ENCODE results near the gene CAMK2D. TPM values are rescaled to one million over a fixed set of nuclear protein-coding genes. Genes with fewer than 3 reads are reported as not detected.
A peak's percentile ranks its signal among the peaks of the same experiment; 100 is the strongest.

The CAMK2D gene
- total RNA-seq, 2 donors from 2014 or later: 43.0 to 59.6 TPM

GRCh38 chr4:113759696-113760093 is 1.8 kb downstream of the CAMK2D start:
- H3K4me1 Mint-ChIP-seq (ENCODE audit: low read depth in 2 of 2): peaks cover 43 to 58% of the 10 kb centered on the region in 2 donors
- H3K27ac Mint-ChIP-seq: peak overlapping the region; percentile 95 to 97
- H3K36me3 Mint-ChIP-seq: peaks cover 22% of the 10 kb centered on the region
- ATAC-seq (no peak), DNase-seq (ENCODE audit: low spot score) (no peak)
- H3K4me3 Mint-ChIP-seq: peak overlapping the region; percentile 100
- no peaks in the 10 kb centered on the region for H3K27me3 Mint-ChIP-seq
- H3K9me3 Mint-ChIP-seq: no peaks in the 10 kb centered on the region

- ATAC-seq (no peak), DNase-seq (ENCODE audit: low spot score) (no peak)
- Mint-ChIP-seq H3K36me3 (peaks cover 22% of the 10 kb centered on the region), H3K4me3 (peak overlapping the region; percentile 100), H3K9me3 (no peaks in the 10 kb centered on the region), H3K27me3 (no peaks in the 10 kb centered on the region), H3K27ac (peak overlapping the region; percentile 5 to 46), H3K4me1 (ENCODE audit: low read depth in 2 of 2) (peaks cover 43 to 57% of the 10 kb centered on the region in 2 donors)
Observed at GRCh38 chr4:113758372-113758771, 3.2 kb downstream of the CAMK2D start.

GRCh38 chr4:113757486-113757885 is 4.1 kb downstream of the CAMK2D start:
- Mint-ChIP-seq H3K9me3 (no peaks in the 10 kb centered on the region), H3K4me3 (peak overlapping the region; percentile 100), H3K27me3 (no peaks in the 10 kb centered on the region), H3K36me3 (peaks cover 22% of the 10 kb centered on the region), H3K4me1 (ENCODE audit: low read depth in 2 of 2) (peaks cover 38 to 48% of the 10 kb centered on the region in 2 donors), H3K27ac (peak overlapping the region; percentile 5 to 46)
- ATAC-seq (no peak), DNase-seq (ENCODE audit: low spot score) (no peak)

- no peaks in the 10 kb centered on the region for H3K27me3 Mint-ChIP-seq
- peaks cover 33 to 47% of the 10 kb centered on the region in 2 donors for H3K4me1 Mint-ChIP-seq (ENCODE audit: low read depth in 2 of 2)
- H3K27ac Mint-ChIP-seq: peak overlapping the region; percentile 70 to 74
- H3K9me3 Mint-ChIP-seq: no peaks in the 10 kb centered on the region
- no peak for DNase-seq (ENCODE audit: low spot score)
- peaks cover 23% of the 10 kb centered on the region for H3K36me3 Mint-ChIP-seq
- peak overlapping the region; percentile 72 for H3K4me3 Mint-ChIP-seq
- ATAC-seq: peak; percentile 89
Observed at GRCh38 chr4:113756005-113756410, 5.5 kb downstream of the CAMK2D start.

GRCh38 chr4:113750734-113751133 is 10.8 kb downstream of the CAMK2D start:
- no peak overlapping the region for H3K4me3 Mint-ChIP-seq
- peaks cover 18 to 22% of the 10 kb centered on the region in 2 donors for H3K4me1 Mint-ChIP-seq (ENCODE audit: low read depth in 2 of 2)
- no peaks in the 10 kb centered on the region for H3K27me3 Mint-ChIP-seq
- ATAC-seq (no peak), DNase-seq (ENCODE audit: low spot score) (no peak)
- H3K36me3 Mint-ChIP-seq: peaks cover 16% of the 10 kb centered on the region
- H3K9me3 Mint-ChIP-seq: no peaks in the 10 kb centered on the region
- H3K27ac Mint-ChIP-seq: no peak overlapping the region

- H3K4me1 Mint-ChIP-seq (ENCODE audit: low read depth in 2 of 2): peaks cover 15 to 18% of the 10 kb centered on the region in 2 donors
- H3K9me3 Mint-ChIP-seq: no peaks in the 10 kb centered on the region
- peaks cover 16% of the 10 kb centered on the region for H3K36me3 Mint-ChIP-seq
- no peak for DNase-seq (ENCODE audit: low spot score)
- H3K4me3 Mint-ChIP-seq: no peak overlapping the region
- no peak overlapping the region for H3K27ac Mint-ChIP-seq
- ATAC-seq: no peak
- H3K27me3 Mint-ChIP-seq: no peaks in the 10 kb centered on the region
Observed at GRCh38 chr4:113750296-113750695, 11.2 kb downstream of the CAMK2D start.

GRCh38 chr4:113749178-113749577 is 12.4 kb downstream of the CAMK2D start:
- no peaks in the 10 kb centered on the region for H3K27me3 Mint-ChIP-seq
- no peak for DNase-seq (ENCODE audit: low spot score)

GRCh38 chr4:113747949-113748348 is 13.6 kb downstream of the CAMK2D start:
- ATAC-seq (no peak), DNase-seq (ENCODE audit: low spot score) (no peak)
- H3K27me3 Mint-ChIP-seq: no peaks in the 10 kb centered on the region
- H3K9me3 Mint-ChIP-seq: no peaks in the 10 kb centered on the region
- H3K27ac Mint-ChIP-seq: no peak overlapping the region
- peaks cover 14 to 17% of the 10 kb centered on the region in 2 donors for H3K4me1 Mint-ChIP-seq (ENCODE audit: low read depth in 2 of 2)
- H3K4me3 Mint-ChIP-seq: no peak overlapping the region
- H3K36me3 Mint-ChIP-seq: peaks cover 16% of the 10 kb centered on the region

More at GRCh38 chr4:113749178-113749577, 12.4 kb downstream of the CAMK2D start:
- Mint-ChIP-seq H3K4me1 (ENCODE audit: low read depth in 2 of 2) (peaks cover 14 to 17% of the 10 kb centered on the region in 2 donors), H3K9me3 (no peaks in the 10 kb centered on the region), H3K36me3 (peaks cover 16% of the 10 kb centered on the region), H3K27ac (no peak overlapping the region), H3K4me3 (no peak overlapping the region)
- ATAC-seq: no peak

- H3K9me3 Mint-ChIP-seq: peaks cover 3% of the 10 kb centered on the region
- peaks cover 13 to 23% of the 10 kb centered on the region in 2 donors for H3K4me1 Mint-ChIP-seq (ENCODE audit: low read depth in 2 of 2)
- H3K27me3 Mint-ChIP-seq: no peaks in the 10 kb centered on the region
- peaks cover 18% of the 10 kb centered on the region for H3K36me3 Mint-ChIP-seq
- H3K27ac Mint-ChIP-seq: no peak overlapping the region
- no peak overlapping the region for H3K4me3 Mint-ChIP-seq
- ATAC-seq (no peak), DNase-seq (ENCODE audit: low spot score) (no peak)
Observed at GRCh38 chr4:113745711-113746110, 15.8 kb downstream of the CAMK2D start.

- peaks cover 13% of the 10 kb centered on the region for H3K36me3 Mint-ChIP-seq
- H3K4me3 Mint-ChIP-seq: no peak overlapping the region
- peaks cover 3% of the 10 kb centered on the region for H3K9me3 Mint-ChIP-seq
- no peak overlapping the region for H3K27ac Mint-ChIP-seq
- ATAC-seq (no peak), DNase-seq (ENCODE audit: low spot score) (no peak)
- H3K4me1 Mint-ChIP-seq (ENCODE audit: low read depth in 2 of 2): peaks cover 10 to 25% of the 10 kb centered on the region in 2 donors
- H3K27me3 Mint-ChIP-seq: no peaks in the 10 kb centered on the region
Observed at GRCh38 chr4:113744667-113745240, 16.8 kb downstream of the CAMK2D start.

GRCh38 chr4:113743690-113744089 is 17.8 kb downstream of the CAMK2D start:
- Mint-ChIP-seq H3K4me1 (ENCODE audit: low read depth in 2 of 2) (peaks cover 14 to 32% of the 10 kb centered on the region in 2 donors), H3K36me3 (peaks cover 13% of the 10 kb centered on the region), H3K27me3 (no peaks in the 10 kb centered on the region), H3K27ac (no peak overlapping the region), H3K4me3 (no peak overlapping the region), H3K9me3 (peaks cover 3% of the 10 kb centered on the region)
- ATAC-seq: no peak
- DNase-seq (ENCODE audit: low spot score): no peak

GRCh38 chr4:113742643-113743042 is 18.9 kb downstream of the CAMK2D start:
- DNase-seq (ENCODE audit: low spot score) (no peak), ATAC-seq (no peak)

GRCh38 chr4:113741956-113742355 is 19.6 kb downstream of the CAMK2D start:
- peaks cover 19 to 34% of the 10 kb centered on the region in 2 donors for H3K4me1 Mint-ChIP-seq (ENCODE audit: low read depth in 2 of 2)
- peaks cover 3% of the 10 kb centered on the region for H3K9me3 Mint-ChIP-seq
- no peak for ATAC-seq

More at GRCh38 chr4:113742643-113743042, 18.9 kb downstream of the CAMK2D start:
- Mint-ChIP-seq H3K9me3 (peaks cover 3% of the 10 kb centered on the region), H3K27ac (no peak overlapping the region), H3K4me3 (no peak overlapping the region), H3K4me1 (ENCODE audit: low read depth in 2 of 2) (peaks cover 17 to 35% of the 10 kb centered on the region in 2 donors), H3K27me3 (no peaks in the 10 kb centered on the region), H3K36me3 (peaks cover 7% of the 10 kb centered on the region)

GRCh38 chr4:113740857-113741379 is 20.6 kb downstream of the CAMK2D start:
- ATAC-seq: no peak
- Mint-ChIP-seq H3K36me3 (peaks cover 6% of the 10 kb centered on the region), H3K4me3 (no peak overlapping the region), H3K27ac (no peak overlapping the region), H3K4me1 (ENCODE audit: low read depth in 2 of 2) (peaks cover 21 to 34% of the 10 kb centered on the region in 2 donors), H3K9me3 (peaks cover 3% of the 10 kb centered on the region), H3K27me3 (no peaks in the 10 kb centered on the region)
- DNase-seq (ENCODE audit: low spot score): no peak

More at GRCh38 chr4:113741956-113742355, 19.6 kb downstream of the CAMK2D start:
- no peak overlapping the region for H3K27ac Mint-ChIP-seq
- H3K27me3 Mint-ChIP-seq: no peaks in the 10 kb centered on the region
- no peak overlapping the region for H3K4me3 Mint-ChIP-seq
- no peak for DNase-seq (ENCODE audit: low spot score)
- peaks cover 6% of the 10 kb centered on the region for H3K36me3 Mint-ChIP-seq

Data from natural killer cell treated with Interleukin-12 subunit alpha and Interleukin-12 subunit beta and Interleukin-15 and Interleukin-18, amount 100 ng/mL, for 72 hours (primary cell).